Measurements from ENCODE around the gene GPC5. TPM values are rescaled to one million over a fixed set of nuclear protein-coding genes. Genes with fewer than 3 reads are reported as not detected.

The GPC5 gene
- total RNA-seq, 8 experiments from 2014 or later = 0.10 to 4.1 (median 2.3) TPM; not detected in 2

GRCh38 chr13:92592757-92593156, 1194.3 kb downstream of the GPC5 start:
- in situ Hi-C loops (cut with MboI; ENCODE audit: low pct_unique_long_range_greater_than_20kb in 2 of 9, low sequenced_read_pairs in 9 of 9, unreplicated experiment in 9 of 9) = no loop called here
- peak overlapping the region in 1 of 2 donors; percentile 33 for H3K27ac ChIP-seq
- 9 to 100% (median 75%) methylated on average over 1 to 7 of the region's 7 CpGs for WGBS, 10 experiments
- ATAC-seq (replicated peaks in 6 of 8) = no peak
- no peak overlapping the region for H3K4me3 ChIP-seq
- H3K4me1 ChIP-seq (replicated peaks in 1 of 2) = no peaks in the 10 kb centered on the region

GRCh38 chr13:92602560-92602959, 1204.1 kb downstream of the GPC5 start:
- in situ Hi-C loops (cut with MboI; ENCODE audit: low pct_unique_long_range_greater_than_20kb in 2 of 9, low sequenced_read_pairs in 9 of 9, unreplicated experiment in 9 of 9) = no loop called here
- ATAC-seq (replicated peaks in 6 of 8) = no peak
- Histone ChIP-seq H3K4me3 (no peak overlapping the region), H3K4me1 (replicated peaks in 1 of 2) (no peaks in the 10 kb centered on the region), H3K27ac (no peak overlapping the region)
- WGBS, 10 experiments = 0 to 100% (median 80%) methylated on average over 1 of the region's 1 CpG; no CpG with 5 or more reads in 3 of the 10 experiments

- no peak for ATAC-seq (replicated peaks in 6 of 8)
- in situ Hi-C loops (cut with MboI; ENCODE audit: low pct_unique_long_range_greater_than_20kb in 2 of 9, low sequenced_read_pairs in 9 of 9, unreplicated experiment in 9 of 9) = no loop called here
- Histone ChIP-seq H3K27ac (no peak overlapping the region), H3K4me3 (no peak overlapping the region), H3K4me1 (replicated peaks in 1 of 2) (no peaks in the 10 kb centered on the region)
- WGBS, 10 experiments = 0 to 100% (median 88%) methylated on average over 1 to 2 of the region's 2 CpGs; no CpG with 5 or more reads in 2 of the 10 experiments
Observed at GRCh38 chr13:92609376-92609775, 1211.0 kb downstream of the GPC5 start.

- Histone ChIP-seq H3K4me1 (replicated peaks in 1 of 2) (no peaks in the 10 kb centered on the region), H3K27ac (no peak overlapping the region), H3K4me3 (no peak overlapping the region)
- 25 to 100% (median 89%) methylated on average over 1 to 3 of the region's 3 CpGs for WGBS, 10 experiments
- in situ Hi-C loops (cut with MboI; ENCODE audit: low pct_unique_long_range_greater_than_20kb in 2 of 9, low sequenced_read_pairs in 9 of 9, unreplicated experiment in 9 of 9) = no loop called here
- no peak for ATAC-seq (replicated peaks in 6 of 8)
Observed at GRCh38 chr13:92612892-92613291, 1214.5 kb downstream of the GPC5 start.

GRCh38 chr13:92613921-92614320, 1215.5 kb downstream of the GPC5 start:
- no peak for ATAC-seq (replicated peaks in 6 of 8)
- Histone ChIP-seq H3K4me1 (replicated peaks in 1 of 2) (no peaks in the 10 kb centered on the region), H3K4me3 (no peak overlapping the region), H3K27ac (no peak overlapping the region)
- in situ Hi-C loops (cut with MboI; ENCODE audit: low pct_unique_long_range_greater_than_20kb in 2 of 9, low sequenced_read_pairs in 9 of 9, unreplicated experiment in 9 of 9) = no loop called here

- WGBS, 10 experiments = 0 to 100% (median 59%) methylated on average over 1 to 5 of the region's 5 CpGs; no CpG with 5 or more reads in 2 of the 10 experiments
- in situ Hi-C loops (cut with MboI; ENCODE audit: low pct_unique_long_range_greater_than_20kb in 2 of 9, low sequenced_read_pairs in 9 of 9, unreplicated experiment in 9 of 9) = no loop called here
- Histone ChIP-seq H3K4me1 (replicated peaks in 1 of 2) (peaks cover 0 to 2% of the 10 kb centered on the region in 2 donors), H3K27ac (no peak overlapping the region), H3K4me3 (no peak overlapping the region)
- no peak for ATAC-seq (replicated peaks in 6 of 8)
Observed at GRCh38 chr13:92621985-92622384, 1223.6 kb downstream of the GPC5 start.

- Histone ChIP-seq H3K4me3 (no peak overlapping the region), H3K27ac (no peak overlapping the region), H3K4me1 (replicated peaks in 1 of 2) (peaks cover 0 to 7% of the 10 kb centered on the region in 2 donors)
- in situ Hi-C loops (cut with MboI; ENCODE audit: low pct_unique_long_range_greater_than_20kb in 2 of 9, low sequenced_read_pairs in 9 of 9, unreplicated experiment in 9 of 9) = no loop called here
- ATAC-seq (replicated peaks in 6 of 8) = no peak
- WGBS, 10 experiments = 6 to 100% (median 93%) methylated on average over 1 to 3 of the region's 3 CpGs; no CpG with 5 or more reads in 1 of the 10 experiments
Observed at GRCh38 chr13:92622905-92623304, 1224.5 kb downstream of the GPC5 start.

GRCh38 chr13:92626274-92626673, 1227.9 kb downstream of the GPC5 start:
- in situ Hi-C loops (cut with MboI; ENCODE audit: low pct_unique_long_range_greater_than_20kb in 2 of 9, low sequenced_read_pairs in 9 of 9, unreplicated experiment in 9 of 9) = no loop called here
- 0 to 100% (median 50%) methylated on average over 1 to 4 of the region's 4 CpGs; no CpG with 5 or more reads in 1 of the 10 experiments for WGBS, 10 experiments

GRCh38 chr13:92640936-92641335, 1242.5 kb downstream of the GPC5 start:
- H3K27ac ChIP-seq = no peak overlapping the region
- 10 to 100% (median 57%) methylated on average over 1 to 3 of the region's 5 CpGs; no CpG with 5 or more reads in 2 of the 10 experiments for WGBS, 10 experiments
- in situ Hi-C loops (cut with MboI; ENCODE audit: low pct_unique_long_range_greater_than_20kb in 2 of 9, low sequenced_read_pairs in 9 of 9, unreplicated experiment in 9 of 9) = no loop called here

More at GRCh38 chr13:92626274-92626673, 1227.9 kb downstream of the GPC5 start:
- H3K27ac ChIP-seq = no peak overlapping the region
- H3K4me3 ChIP-seq = no peak overlapping the region
- no peak for ATAC-seq (replicated peaks in 6 of 8)
- peaks cover 0 to 7% of the 10 kb centered on the region in 2 donors for H3K4me1 ChIP-seq (replicated peaks in 1 of 2)

GRCh38 chr13:92649140-92649813, 1250.9 kb downstream of the GPC5 start:
- no peak for ATAC-seq (replicated peaks in 6 of 8)
- in situ Hi-C loops (cut with MboI; ENCODE audit: low pct_unique_long_range_greater_than_20kb in 2 of 9, low sequenced_read_pairs in 9 of 9, unreplicated experiment in 9 of 9) = no loop called here
- Histone ChIP-seq H3K27ac (no peak overlapping the region), H3K4me1 (replicated peaks in 1 of 2) (no peaks in the 10 kb centered on the region), H3K4me3 (no peak overlapping the region)

More at GRCh38 chr13:92640936-92641335, 1242.5 kb downstream of the GPC5 start:
- H3K4me1 ChIP-seq (replicated peaks in 1 of 2) = no peaks in the 10 kb centered on the region
- H3K4me3 ChIP-seq = no peak overlapping the region
- ATAC-seq (replicated peaks in 6 of 8) = no peak

GRCh38 chr13:92656103-92656502, 1257.7 kb downstream of the GPC5 start:
- WGBS, 10 experiments = 13 to 100% (median 80%) methylated on average over 1 of the region's 1 CpG; no CpG with 5 or more reads in 3 of the 10 experiments
- in situ Hi-C loops (cut with MboI; ENCODE audit: low pct_unique_long_range_greater_than_20kb in 2 of 9, low sequenced_read_pairs in 9 of 9, unreplicated experiment in 9 of 9) = no loop called here
- Histone ChIP-seq H3K4me1 (replicated peaks in 1 of 2) (no peaks in the 10 kb centered on the region), H3K27ac (no peak overlapping the region), H3K4me3 (no peak overlapping the region)
- no peak for ATAC-seq (replicated peaks in 6 of 8)

GRCh38 chr13:92656648-92657047, 1258.2 kb downstream of the GPC5 start:
- Histone ChIP-seq H3K27ac (no peak overlapping the region), H3K4me1 (replicated peaks in 1 of 2) (no peaks in the 10 kb centered on the region), H3K4me3 (no peak overlapping the region)
- ATAC-seq (replicated peaks in 6 of 8) = no peak
- WGBS, 10 experiments = 0 to 100% (median 72%) methylated on average over 1 to 7 of the region's 7 CpGs
- in situ Hi-C loops (cut with MboI; ENCODE audit: low pct_unique_long_range_greater_than_20kb in 2 of 9, low sequenced_read_pairs in 9 of 9, unreplicated experiment in 9 of 9) = no loop called here

GRCh38 chr13:92657565-92657964, 1259.1 kb downstream of the GPC5 start:
- Histone ChIP-seq H3K4me3 (no peak overlapping the region), H3K27ac (no peak overlapping the region), H3K4me1 (replicated peaks in 1 of 2) (peaks cover 0 to 4% of the 10 kb centered on the region in 2 donors)
- in situ Hi-C loops (cut with MboI; ENCODE audit: low pct_unique_long_range_greater_than_20kb in 2 of 9, low sequenced_read_pairs in 9 of 9, unreplicated experiment in 9 of 9) = no loop called here
- ATAC-seq (replicated peaks in 6 of 8) = no peak

GRCh38 chr13:92658293-92658692, 1259.9 kb downstream of the GPC5 start:
- in situ Hi-C loops (cut with MboI; ENCODE audit: low pct_unique_long_range_greater_than_20kb in 2 of 9, low sequenced_read_pairs in 9 of 9, unreplicated experiment in 9 of 9) = no loop called here
- 25 to 100% (median 84%) methylated on average over 1 to 5 of the region's 5 CpGs for WGBS, 10 experiments
- no peak overlapping the region for H3K4me3 ChIP-seq
- H3K27ac ChIP-seq = no peak overlapping the region
- H3K4me1 ChIP-seq (replicated peaks in 1 of 2) = peaks cover 0 to 4% of the 10 kb centered on the region in 2 donors
- ATAC-seq (replicated peaks in 6 of 8) = no peak

Measured in motor neuron (in vitro differentiated cells).